HG03354 (cell line): ENCODE results near the gene MUSTN1.
A peak's percentile ranks its signal among the peaks of the same experiment; 100 is the strongest.

Source experiments
- ATAC-seq: cut with Tn5 transposase; IDR thresholded peaks from one replicate; pipeline ENCODE4 v1.9.1; 2021; ENCODE audit warnings: mild to moderate bottlenecking; ENCODE audit not compliant: unreplicated experiment, poor library complexity, severe bottlenecking

The MUSTN1 gene

GRCh38 chr3:52834871-52835501 is at the start of gene MUSTN1:
Gene MUSTN1 (minus strand): TSS chr3:52835019. CDS start chr3:52834948, 71 bp downstream.
- no peak for ATAC-seq

GRCh38 chr3:52882377-52882776 is 47.6 kb upstream of the MUSTN1 start:
- no peak for ATAC-seq

- no peak for ATAC-seq
These were observed 47.1 kb upstream of the MUSTN1 start for GRCh38 chr3:52881871-52882270.

- ATAC-seq, result peak; percentile 45
These were observed 45.7 kb upstream of the MUSTN1 start for GRCh38 chr3:52880474-52880873.

GRCh38 chr3:52880047-52880446 is 45.2 kb upstream of the MUSTN1 start:
- peak; percentile 19 for ATAC-seq

GRCh38 chr3:52879581-52879980 is 44.8 kb upstream of the MUSTN1 start:
- ATAC-seq, result no peak

- ATAC-seq, result no peak
These were observed 44.3 kb upstream of the MUSTN1 start for GRCh38 chr3:52879090-52879489.

- ATAC-seq, result no peak
These were observed 42.3 kb upstream of the MUSTN1 start for GRCh38 chr3:52877085-52877484.

- no peak for ATAC-seq
These were observed 40.2 kb upstream of the MUSTN1 start for GRCh38 chr3:52874864-52875587.

- no peak for ATAC-seq
These were observed 39.4 kb upstream of the MUSTN1 start for GRCh38 chr3:52874160-52874701.

GRCh38 chr3:52873433-52874159 is 38.8 kb upstream of the MUSTN1 start:
- ATAC-seq, result no peak

GRCh38 chr3:52872245-52872644 is 37.4 kb upstream of the MUSTN1 start:
- no peak for ATAC-seq

GRCh38 chr3:52871761-52872160 is 36.9 kb upstream of the MUSTN1 start:
- ATAC-seq, result no peak

- ATAC-seq, result no peak
These were observed 35.7 kb upstream of the MUSTN1 start for GRCh38 chr3:52870471-52870870.

GRCh38 chr3:52866427-52866826 is 31.6 kb upstream of the MUSTN1 start:
- no peak for ATAC-seq

- no peak for ATAC-seq
These were observed 31.2 kb upstream of the MUSTN1 start for GRCh38 chr3:52865994-52866393.

- ATAC-seq, result no peak
These were observed 25.6 kb upstream of the MUSTN1 start for GRCh38 chr3:52860424-52860768.

- ATAC-seq, result no peak
These were observed 25.0 kb upstream of the MUSTN1 start for GRCh38 chr3:52859686-52860423.

- ATAC-seq, result no peak
These were observed 23.0 kb upstream of the MUSTN1 start for GRCh38 chr3:52857864-52858263.

- no peak for ATAC-seq
These were observed 22.3 kb upstream of the MUSTN1 start for GRCh38 chr3:52857133-52857532.
